ENCODE measurements around the gene MSLN. TPM values are rescaled to one million over a fixed set of nuclear protein-coding genes. Genes with fewer than 3 reads are reported as not detected.

Gene MSLN
- total and polyA plus RNA-seq, 9 of the 15 experiments (the other 6 are each of a cell fraction or from before 2014, with no cell fraction given), result not detected

- ChIA-PET POLR2A (interaction anchor here (0.6 kb wide), 1 partner anchor 311 kb away, joined by 4 read pairs; no protein-coding TSS in a partner anchor), CTCF (ENCODE audit: low intra/inter-chr PET ratio) (no interaction called here)
- DNase-seq (ENCODE audit: extremely low read depth in 1 of 4, low spot score in 3 of 4), result peak; percentile 73 to 90 (median 82)
- in situ Hi-C loops (cut with MboI) (no loop called here), intact Hi-C loops (cut with micrococcal nuclease) (loop anchor here (1.0 kb wide), 1 partner anchor 40 kb away; no protein-coding TSS in a partner anchor)
- no TSS peak for BruUV-seq (replicated peaks)
- Histone ChIP-seq H3K79me2 (ENCODE audit: control insufficient read depth, insufficient read depth, low read length) (no peaks in the 10 kb centered on the region), H4K20me1 (replicated peaks; ENCODE audit: control insufficient read depth, insufficient read depth, low read length) (no peaks in the 10 kb centered on the region), H2AFZ (ENCODE audit: low read depth, low read length) (no peak overlapping the region), H3K36me3 (ENCODE audit: control insufficient read depth, insufficient read depth, low read length) (no peaks in the 10 kb centered on the region), H3K4me3 (no peak overlapping the region), H3K9me3 (replicated peaks; ENCODE audit: control insufficient read depth, insufficient read depth, low read depth, low read length) (no peaks in the 10 kb centered on the region), H3K27me3 (ENCODE audit: control insufficient read depth in 2 of 2, insufficient read depth in 2 of 2, low read length in 2 of 2) (no peaks in the 10 kb centered on the region), H3K4me2 (ENCODE audit: insufficient read depth, low read length) (no peak overlapping the region), H3K4me1 (replicated peaks in 1 of 2; ENCODE audit: control insufficient read depth in 2 of 2, insufficient read depth in 2 of 2, low read length in 2 of 2) (peaks cover 0 to 48% of the 10 kb centered on the region in 2 experiments; a peak in 4 of 5 replicates), H3K9me1 (ENCODE audit: control insufficient read depth, insufficient read depth, low read length) (no peaks in the 10 kb centered on the region), H3K9ac (ENCODE audit: insufficient read depth in 1 of 2, low read depth in 2 of 2, low read length in 2 of 2) (peak overlapping the region in 1 of 2 experiments; percentile 43; a peak in 1 of 4 replicates), H3K27ac (ENCODE audit: extremely low read depth, low read depth, low read length) (no peak overlapping the region)
- peak; percentile 89 for ATAC-seq
- WGBS (ENCODE audit: insufficient coverage, low coverage, missing lambda C conversion rate), result 3% methylated on average over 6 of the region's 14 CpGs
- no peak for FAIRE-seq
- 0 out of 2 replicates have a peak, but pooled peaks have one; percentile 30 for TF ChIP-seq RB1 (IDR thresholded peaks at IDR 0.05; ENCODE audit: low read depth)
- peak; percentile 70 for TF ChIP-seq VEZF1 (CRISPR knock-in tag; IDR thresholded peaks at IDR 0.05)
- TF ChIP-seq ZNF511 (CRISPR knock-in tag; IDR thresholded peaks at IDR 0.05), result no peak
- TF ChIP-seq XRCC5 (IDR thresholded peaks at IDR 0.05; ENCODE audit: low read depth, low read length), result no peak
- no peak for TF ChIP-seq KDM2B (CRISPR knock-in tag; IDR thresholded peaks at IDR 0.05)
- TF ChIP-seq NR1H2 (CRISPR knock-in tag; IDR thresholded peaks at IDR 0.05), result no peak
- TF ChIP-seq POLR2A (conservative IDR thresholded peaks at IDR 0.05), result no peak
- no peak for TF ChIP-seq CREM (IDR thresholded peaks at IDR 0.05; ENCODE audit: low read depth)
- TF ChIP-seq, protein P1, sequence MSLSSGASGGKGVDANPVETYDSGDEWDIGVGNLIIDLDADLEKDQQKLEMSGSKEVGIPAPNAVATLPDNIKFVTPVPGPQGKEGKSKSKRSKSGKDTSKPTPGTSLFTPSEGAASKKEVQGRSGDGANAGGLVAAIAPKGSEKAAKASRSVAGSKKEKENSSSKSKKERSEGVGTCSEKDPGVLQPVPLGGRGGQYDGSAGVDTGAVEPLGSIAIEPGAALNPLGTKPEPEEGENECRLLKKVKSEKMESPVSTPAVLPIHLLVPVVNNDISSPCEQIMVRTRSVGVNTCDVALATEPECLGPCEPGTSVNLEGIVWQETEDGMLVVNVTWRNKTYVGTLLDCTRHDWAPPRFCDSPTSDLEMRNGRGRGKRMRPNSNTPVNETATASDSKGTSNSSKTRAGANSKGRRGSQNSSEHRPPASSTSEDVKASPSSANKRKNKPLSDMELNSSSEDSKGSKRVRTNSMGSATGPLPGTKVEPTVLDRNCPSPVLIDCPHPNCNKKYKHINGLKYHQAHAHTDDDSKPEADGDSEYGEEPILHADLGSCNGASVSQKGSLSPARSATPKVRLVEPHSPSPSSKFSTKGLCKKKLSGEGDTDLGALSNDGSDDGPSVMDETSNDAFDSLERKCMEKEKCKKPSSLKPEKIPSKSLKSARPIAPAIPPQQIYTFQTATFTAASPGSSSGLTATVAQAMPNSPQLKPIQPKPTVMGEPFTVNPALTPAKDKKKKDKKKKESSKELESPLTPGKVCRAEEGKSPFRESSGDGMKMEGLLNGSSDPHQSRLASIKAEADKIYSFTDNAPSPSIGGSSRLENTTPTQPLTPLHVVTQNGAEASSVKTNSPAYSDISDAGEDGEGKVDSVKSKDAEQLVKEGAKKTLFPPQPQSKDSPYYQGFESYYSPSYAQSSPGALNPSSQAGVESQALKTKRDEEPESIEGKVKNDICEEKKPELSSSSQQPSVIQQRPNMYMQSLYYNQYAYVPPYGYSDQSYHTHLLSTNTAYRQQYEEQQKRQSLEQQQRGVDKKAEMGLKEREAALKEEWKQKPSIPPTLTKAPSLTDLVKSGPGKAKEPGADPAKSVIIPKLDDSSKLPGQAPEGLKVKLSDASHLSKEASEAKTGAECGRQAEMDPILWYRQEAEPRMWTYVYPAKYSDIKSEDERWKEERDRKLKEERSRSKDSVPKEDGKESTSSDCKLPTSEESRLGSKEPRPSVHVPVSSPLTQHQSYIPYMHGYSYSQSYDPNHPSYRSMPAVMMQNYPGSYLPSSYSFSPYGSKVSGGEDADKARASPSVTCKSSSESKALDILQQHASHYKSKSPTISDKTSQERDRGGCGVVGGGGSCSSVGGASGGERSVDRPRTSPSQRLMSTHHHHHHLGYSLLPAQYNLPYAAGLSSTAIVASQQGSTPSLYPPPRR (CRISPR knock-in tag; IDR thresholded peaks at IDR 0.05; ENCODE audit: borderline replicate concordance), result no peak
- no peak for TF ChIP-seq HNRNPUL1 (IDR thresholded peaks at IDR 0.05; ENCODE audit: low read length)
- no peak for TF ChIP-seq HDGF (IDR thresholded peaks at IDR 0.05)
- no peak for TF ChIP-seq CCAR2 (IDR thresholded peaks at IDR 0.05; ENCODE audit: low read depth, low read length)
- TF ChIP-seq RBM25 (IDR thresholded peaks at IDR 0.05; ENCODE audit: low read depth, low read length, severe bottlenecking), result no peak
Measured at GRCh38 chr16:745739-746138, 14.8 kb upstream of the MSLN start.
